Ascending aorta (tissue), 2 donors: ENCODE results near the gene AXIN2. TPM values are rescaled to one million over a fixed set of nuclear protein-coding genes. Genes with fewer than 3 reads are reported as not detected.
A peak's percentile ranks its signal among the peaks of the same experiment; 100 is the strongest.

Source experiments
- DNase-seq, 2 donors: peaks; one replicate each; pipeline ENCODE4 v3.0.0-alpha.2; 2019; ENCODE audit warnings: low spot score in 2 of 2
- H3K27ac ChIP-seq, 2 donors: fragments of 200-600 bp; sonication (generic); one replicate each; pipeline ENCODE4 v1.5.1; 2016 to 2017; ENCODE audit warnings: mild to moderate bottlenecking in 1 of 2
- H3K27me3 ChIP-seq: fragments of 200-600 bp; sonication (generic); one replicate; pipeline ENCODE4 v1.5.1; 2017
- H3K36me3 ChIP-seq, 2 donors: fragments of 200-600 bp; sonication (generic); one replicate each; pipeline ENCODE4 v1.5.1; 2016
- H3K4me1 ChIP-seq, 2 donors: fragments of 200-600 bp; sonication (generic); one replicate each; pipeline ENCODE4 v1.5.1; 2016 to 2017; ENCODE audit warnings: mild to moderate bottlenecking in 1 of 2
- H3K4me3 ChIP-seq, 2 donors: fragments of 200-600 bp; sonication (generic); one replicate each; pipeline ENCODE4 v1.5.1; 2016 to 2017; ENCODE audit warnings: mild to moderate bottlenecking in 1 of 2
- H3K9me3 ChIP-seq, 2 donors: fragments of 200-600 bp; sonication (generic); one replicate each; pipeline ENCODE4 v1.5.1; 2016
- intact Hi-C: fragments of 100-400 bp; cut with DNase I; formaldehyde crosslinking; loops from one replicate; pipeline ENCODE4 v1.15.1; 2023
- total RNA-seq: library from RNA; depleted of rRNA; stranded (reverse); fragments of >200 nt; gene quantifications from one replicate; pipeline ENCODE4 v1.1.0, GENCODE V29; 2016
- TF ChIP-seq, protein P1 (sequence below), 3 experiments: fragments of 200-600 bp in 2 of 3; fragments of 450-650 bp in 1 of 3; sonication (generic) in 2 of 3; IDR thresholded peaks; one replicate each; pipeline ENCODE4 v1.5.1; 2016 to 2019; ENCODE audit warnings: antibody characterized with exemption in 3 of 3, mild to moderate bottlenecking in 1 of 3, moderate library complexity in 1 of 3

Gene AXIN2
- total RNA-seq, 1 donor from 2014 or later = 27.5 TPM

DNA sequence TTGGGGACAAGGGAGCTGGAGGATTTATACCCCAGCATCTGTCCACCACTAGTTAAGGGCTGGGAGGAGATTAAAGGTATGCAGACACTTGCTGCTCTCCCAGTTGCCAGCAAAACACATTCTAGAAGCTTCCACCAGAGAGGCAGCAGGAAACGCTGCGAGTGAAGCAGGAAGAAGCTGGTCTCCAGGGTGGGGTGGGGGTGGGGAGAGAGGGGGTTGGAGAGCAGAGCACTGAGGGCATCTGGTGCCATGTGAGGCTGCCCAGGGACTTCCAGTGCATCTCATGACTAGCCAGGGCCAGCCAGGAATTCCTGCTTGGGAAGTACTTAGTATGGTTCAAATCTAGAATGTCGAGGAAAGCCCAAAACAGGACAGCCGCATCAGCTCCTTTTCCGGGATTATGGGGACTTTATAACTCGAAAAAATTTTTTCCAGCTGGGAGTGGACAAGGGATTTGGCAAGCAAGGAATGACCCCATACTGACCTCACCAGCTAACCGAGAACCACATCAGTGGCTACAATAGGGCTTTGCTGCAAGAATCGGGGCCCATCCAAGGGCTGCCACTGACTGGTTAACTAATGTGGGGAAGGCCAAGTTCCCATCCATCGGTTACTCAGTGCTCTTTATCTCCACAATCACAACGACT is 26.2 kb upstream of the AXIN2 start:
- Histone ChIP-seq H3K27ac (no peak overlapping the region), H3K27me3 (no peaks in the 10 kb centered on the region), H3K4me1 (peaks cover 5 to 18% of the 10 kb centered on the region in 2 donors), H3K4me3 (no peak overlapping the region), H3K36me3 (no peaks in the 10 kb centered on the region), H3K9me3 (no peaks in the 10 kb centered on the region)
- intact Hi-C loops = no loop called here
- DNase-seq = no peak
- TF ChIP-seq, protein P1, sequence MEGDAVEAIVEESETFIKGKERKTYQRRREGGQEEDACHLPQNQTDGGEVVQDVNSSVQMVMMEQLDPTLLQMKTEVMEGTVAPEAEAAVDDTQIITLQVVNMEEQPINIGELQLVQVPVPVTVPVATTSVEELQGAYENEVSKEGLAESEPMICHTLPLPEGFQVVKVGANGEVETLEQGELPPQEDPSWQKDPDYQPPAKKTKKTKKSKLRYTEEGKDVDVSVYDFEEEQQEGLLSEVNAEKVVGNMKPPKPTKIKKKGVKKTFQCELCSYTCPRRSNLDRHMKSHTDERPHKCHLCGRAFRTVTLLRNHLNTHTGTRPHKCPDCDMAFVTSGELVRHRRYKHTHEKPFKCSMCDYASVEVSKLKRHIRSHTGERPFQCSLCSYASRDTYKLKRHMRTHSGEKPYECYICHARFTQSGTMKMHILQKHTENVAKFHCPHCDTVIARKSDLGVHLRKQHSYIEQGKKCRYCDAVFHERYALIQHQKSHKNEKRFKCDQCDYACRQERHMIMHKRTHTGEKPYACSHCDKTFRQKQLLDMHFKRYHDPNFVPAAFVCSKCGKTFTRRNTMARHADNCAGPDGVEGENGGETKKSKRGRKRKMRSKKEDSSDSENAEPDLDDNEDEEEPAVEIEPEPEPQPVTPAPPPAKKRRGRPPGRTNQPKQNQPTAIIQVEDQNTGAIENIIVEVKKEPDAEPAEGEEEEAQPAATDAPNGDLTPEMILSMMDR (IDR thresholded peaks at IDR 0.05) = no peak

DNA sequence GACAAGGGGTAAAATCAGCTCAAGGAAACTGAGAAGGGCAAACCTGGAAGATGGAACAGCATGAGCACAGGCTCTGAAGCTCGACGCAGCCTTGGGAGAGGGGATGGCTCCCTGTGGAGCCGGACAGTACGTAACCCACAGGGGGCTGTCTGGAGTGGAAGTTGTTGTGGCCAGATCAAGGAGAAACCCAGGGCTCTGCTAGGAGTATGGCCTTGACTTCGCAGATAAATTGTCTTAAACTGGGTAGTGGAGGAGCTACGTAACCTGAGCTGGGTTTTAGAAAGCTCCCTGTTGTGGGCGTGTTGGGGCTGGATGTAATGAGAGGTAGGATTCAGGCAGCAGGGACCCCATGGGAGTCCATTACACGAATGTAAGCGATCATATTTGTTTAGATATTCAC is 25.5 kb upstream of the AXIN2 start:
- TF ChIP-seq, protein P1 (IDR thresholded peaks at IDR 0.05) = no peak
- no peaks in the 10 kb centered on the region for H3K36me3 ChIP-seq

DNA sequence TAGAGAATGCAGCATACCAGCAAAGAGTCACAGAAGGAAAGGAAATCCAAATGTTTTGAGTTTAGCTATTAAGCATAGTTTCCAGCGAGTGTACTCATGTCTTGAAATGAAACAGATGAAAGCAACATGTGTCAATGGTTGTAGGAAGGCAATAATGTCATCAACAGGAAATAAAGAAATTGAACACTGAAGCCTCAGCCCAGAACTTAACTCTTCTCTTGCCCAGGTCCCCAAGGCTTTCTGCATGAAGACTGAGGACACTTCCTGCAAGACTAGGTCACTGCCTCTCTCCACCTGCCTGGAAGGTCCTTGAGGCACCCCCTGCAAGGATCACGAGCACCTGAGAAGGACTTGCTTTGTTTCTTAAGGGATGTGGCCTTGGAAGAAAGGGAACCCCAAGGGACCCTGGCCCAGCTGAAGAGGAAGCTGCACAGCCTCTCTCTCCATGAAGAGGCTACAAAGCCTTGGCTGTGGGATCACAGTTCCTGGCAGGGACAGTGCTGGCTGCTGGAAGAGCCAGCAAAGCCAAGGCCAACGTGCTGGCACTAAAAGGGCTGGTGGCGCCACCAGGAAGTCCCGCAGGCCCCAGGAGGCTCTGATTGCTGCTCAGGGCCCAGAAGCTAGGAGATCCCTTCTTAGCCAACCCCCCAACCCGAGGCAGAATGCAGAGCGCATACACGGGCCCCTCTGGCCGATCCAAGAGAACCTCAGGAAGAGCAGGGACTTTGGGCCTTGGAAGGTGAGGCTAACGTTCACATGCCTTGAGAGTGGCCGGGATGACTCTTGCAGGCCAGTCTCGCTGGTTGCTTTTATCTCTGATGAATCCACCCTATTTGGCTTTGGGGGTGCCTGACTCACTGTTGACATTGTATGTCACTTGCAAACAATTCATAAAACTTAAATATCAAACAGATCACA is 23.4 kb upstream of the AXIN2 start:
- H3K36me3 ChIP-seq = no peaks in the 10 kb centered on the region

More for the DNA sequence above, 25.5 kb upstream of the AXIN2 start:
- intact Hi-C loops = no loop called here
- H3K27me3 ChIP-seq = no peaks in the 10 kb centered on the region
- no peak overlapping the region for H3K27ac ChIP-seq
- H3K4me1 ChIP-seq = peaks cover 5 to 18% of the 10 kb centered on the region in 2 donors
- DNase-seq = no peak
- H3K9me3 ChIP-seq = no peaks in the 10 kb centered on the region
- H3K4me3 ChIP-seq = no peak overlapping the region

DNA sequence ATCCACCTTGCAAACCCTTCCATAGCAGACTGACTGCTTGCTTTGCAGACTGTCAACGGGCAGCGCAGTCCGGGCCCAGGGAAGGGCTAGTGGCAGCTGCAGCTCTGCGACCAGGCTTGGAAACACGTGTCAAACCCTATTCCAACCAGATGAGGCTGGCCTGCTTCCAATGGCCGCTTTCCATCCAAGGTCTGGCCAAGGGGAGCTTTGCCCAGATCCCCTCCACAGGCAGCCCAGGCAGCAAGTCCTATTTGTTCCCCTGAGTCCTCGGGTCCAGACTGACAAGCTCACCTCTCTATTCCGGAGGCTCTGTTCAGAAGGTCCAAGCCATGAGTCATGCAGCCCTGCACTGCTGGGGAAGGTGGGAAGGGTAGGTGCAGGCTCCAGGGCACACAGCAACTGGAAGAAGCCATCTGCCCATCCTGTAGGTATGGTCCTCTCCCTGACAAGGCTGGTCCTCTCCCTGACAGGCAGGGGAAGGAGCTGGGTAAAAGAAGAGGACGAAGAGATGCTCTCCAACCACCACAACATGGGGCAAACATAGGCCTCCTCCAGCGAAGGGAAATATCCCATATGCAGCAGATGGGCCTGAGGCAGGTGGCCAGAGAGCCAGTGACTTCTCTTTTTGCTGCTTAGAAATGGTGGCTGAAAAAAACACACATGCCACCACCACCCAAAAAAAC is 22.6 kb upstream of the AXIN2 start:
- Histone ChIP-seq H3K4me3 (no peak overlapping the region), H3K27ac (peak overlapping the region; percentile 62 to 64)
- intact Hi-C loops = no loop called here

More for the DNA sequence above, 23.4 kb upstream of the AXIN2 start:
- TF ChIP-seq, protein P1 (IDR thresholded peaks at IDR 0.05) = no peak
- intact Hi-C loops = no loop called here
- Histone ChIP-seq H3K4me1 (peaks cover 5 to 18% of the 10 kb centered on the region in 2 donors), H3K27me3 (no peaks in the 10 kb centered on the region), H3K4me3 (no peak overlapping the region), H3K27ac (peak overlapping the region; percentile 62 to 64), H3K9me3 (no peaks in the 10 kb centered on the region)
- no peak for DNase-seq

DNA sequence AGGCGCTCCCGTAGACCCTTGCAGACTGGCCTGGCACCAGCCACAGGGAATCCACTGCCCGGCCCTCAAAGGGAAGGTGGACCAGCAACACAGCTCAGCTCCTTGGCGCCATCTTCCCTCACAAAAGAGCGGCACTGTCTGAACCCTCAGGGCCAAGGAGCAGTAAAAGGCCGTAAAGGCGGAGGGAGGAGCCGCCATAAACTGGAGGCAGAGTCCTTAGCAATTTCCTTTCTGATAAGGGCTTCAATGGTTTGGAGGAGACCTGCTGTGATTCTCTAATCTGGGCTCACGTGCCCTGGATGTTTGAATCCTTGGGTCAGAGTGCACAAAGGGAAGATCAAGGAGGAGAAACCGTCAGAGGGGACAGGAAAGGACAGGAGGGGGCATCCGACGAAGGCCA is 15.5 kb upstream of the AXIN2 start:
- Histone ChIP-seq H3K4me1 (no peaks in the 10 kb centered on the region), H3K27me3 (no peaks in the 10 kb centered on the region), H3K36me3 (no peaks in the 10 kb centered on the region), H3K9me3 (no peaks in the 10 kb centered on the region), H3K4me3 (no peak overlapping the region), H3K27ac (no peak overlapping the region)
- intact Hi-C loops = no loop called here
- TF ChIP-seq, protein P1 (IDR thresholded peaks at IDR 0.05) = no peak
- DNase-seq = no peak

More for the DNA sequence above, 22.6 kb upstream of the AXIN2 start:
- TF ChIP-seq, protein P1 (IDR thresholded peaks at IDR 0.05) = no peak
- Histone ChIP-seq H3K9me3 (no peaks in the 10 kb centered on the region), H3K4me1 (peaks cover 5 to 18% of the 10 kb centered on the region in 2 donors), H3K36me3 (no peaks in the 10 kb centered on the region), H3K27me3 (no peaks in the 10 kb centered on the region)
- no peak for DNase-seq
